HepG2 (cell line): Measurements from ENCODE around the gene C1QTNF9. TPM values are rescaled to one million over a fixed set of nuclear protein-coding genes. Genes with fewer than 3 reads are reported as not detected.

ENCODE experiments used
- ATAC-seq: fragments of 200-7000 bp; cut with Tn5 transposase; 3 replicates; pipeline ENCODE4 v1.9.1; 2020; ENCODE audit warnings: mild to moderate bottlenecking, moderate library complexity
- BruUV-seq: library from RNA; stranded (reverse); fragments of 400-500 nt; replicated peaks from 2 replicates; lab custom pipeline; 2021; lab: Mats Ljungman, UMichigan
- CTCF ChIA-PET: fragments of 300-600 bp; formaldehyde crosslinking; extraction: SDS; loops from one replicate; lab custom pipeline; 2021; ENCODE audit warnings: low total read pairs, inconsistent platforms, low intra/inter-chr PET ratio; lab: Yijun Ruan, JAX
- POLR2A ChIA-PET: fragments of 350-600 bp; sonication (Branson Sonifier 250); formaldehyde crosslinking; loops from one replicate; lab custom pipeline; 2020; ENCODE audit warnings: antibody characterized with exemption, inconsistent platforms; lab: Yijun Ruan, JAX
- DNase-seq: peaks from one replicate; pipeline ENCODE4 v3.0.0-alpha.2; 2015; ENCODE audit warnings: low spot score
- FAIRE-seq: peaks from 3 replicates; lab custom pipeline; 2011; peaks lifted over from hg19 to GRCh38; lab: Jason Lieb, UNC
- H2AFZ ChIP-seq: one replicate; pipeline ENCODE4 v1.6.1; 2011; ENCODE audit warnings: low read length, inconsistent platforms
- H3K27ac ChIP-seq: fragments of 300-600 bp; 3 replicates; pipeline ENCODE4 v1.8.0; 2011; ENCODE audit warnings: mixed run types, mild to moderate bottlenecking, mixed read lengths, low read length, inconsistent platforms; ENCODE audit not compliant: insufficient read depth; ENCODE audit errors: extremely low read length
- H3K27me3 ChIP-seq, 2 experiments: fragments of 200-600 bp in 1 of 2; 2 replicates in 1 of 2; 3 replicates in 1 of 2; pipeline versions ENCODE4 v1.6.0 to v1.8.0; 2011; ENCODE audit warnings: low read length in 2 of 2, mild to moderate bottlenecking in 2 of 2, moderate library complexity in 2 of 2, inconsistent platforms in 1 of 2; ENCODE audit not compliant: insufficient read depth in 2 of 2, control insufficient read depth in 1 of 2
- H3K36me3 ChIP-seq, 2 experiments: fragments of 200-600 bp in 1 of 2; replicated peaks in 1 of 2; 2 replicates in 1 of 2; 3 replicates in 1 of 2; pipeline versions ENCODE4 v1.5.1 to v1.8.0; 2011; ENCODE audit warnings: low read length in 2 of 2, inconsistent platforms in 1 of 2; ENCODE audit not compliant: insufficient read depth in 2 of 2, control insufficient read depth in 1 of 2
- H3K4me1 ChIP-seq: 2 replicates; pipeline ENCODE4 v1.5.1; 2012; ENCODE audit warnings: low read length, inconsistent platforms; ENCODE audit not compliant: insufficient read depth
- H3K4me2 ChIP-seq: 2 replicates; pipeline ENCODE4 v1.6.0; 2011; ENCODE audit warnings: low read depth, low read length, inconsistent platforms
- H3K4me3 ChIP-seq, 3 experiments: fragments of 200-600 bp in 1 of 3; sonication (generic), shearing (Covaris generic) in 1 of 3; replicated peaks in 1 of 3; 2 replicates each; pipeline ENCODE4 v1.5.1; 2011 to 2016; ENCODE audit warnings: low read length in 3 of 3, inconsistent platforms in 2 of 3, low read depth in 2 of 3, mild to moderate bottlenecking in 2 of 3, control low read depth in 1 of 3, mixed read lengths in 1 of 3; ENCODE audit not compliant: insufficient read depth in 1 of 3
- H3K79me2 ChIP-seq: one replicate; pipeline ENCODE4 v1.6.1; 2011; ENCODE audit warnings: low read length, inconsistent platforms; ENCODE audit not compliant: insufficient read depth
- H3K9ac ChIP-seq: 2 replicates; pipeline ENCODE4 v1.6.0; 2011; ENCODE audit warnings: mild to moderate bottlenecking, low read depth, low read length, inconsistent platforms; ENCODE audit not compliant: insufficient read depth
- H3K9me3 ChIP-seq: 2 replicates; pipeline ENCODE4 v1.5.1; 2012; ENCODE audit warnings: mild to moderate bottlenecking, low read length
- H4K20me1 ChIP-seq: 2 replicates; pipeline ENCODE4 v1.6.0; 2011; ENCODE audit warnings: inconsistent platforms, mild to moderate bottlenecking, low read length, moderate library complexity; ENCODE audit not compliant: insufficient read depth
- DPF2 ChIP-seq: sonication (generic); formaldehyde crosslinking; IDR thresholded peaks from 2 replicates; pipeline ENCODE4 v1.4.0; 2020; ENCODE audit warnings: mild to moderate bottlenecking, low read depth, missing genetic modification reagents, borderline replicate concordance
- GATA4 ChIP-seq: sonication (generic); IDR thresholded peaks from 2 replicates; pipeline ENCODE4 v1.6.1; 2016; ENCODE audit warnings: antibody characterized with exemption, low read depth, borderline replicate concordance
- HNRNPL ChIP-seq: fragments of 200-400 bp; formaldehyde crosslinking; IDR thresholded peaks from 2 replicates; pipeline ENCODE4 v1.6.1; 2017; ENCODE audit warnings: mild to moderate bottlenecking, low read depth, low read length
- HOXA3 ChIP-seq: sonication (generic); formaldehyde crosslinking; IDR thresholded peaks from 2 replicates; pipeline ENCODE4 v1.5.0; 2020; ENCODE audit warnings: missing genetic modification reagents
- PCBP2 ChIP-seq: fragments of 200-400 bp; formaldehyde crosslinking; optimal IDR thresholded peaks from 2 replicates; pipeline ENCODE3; 2018; ENCODE audit warnings: low read length, low read depth; ENCODE audit not compliant: poor library complexity, severe bottlenecking
- ZBTB42 ChIP-seq: sonication (generic); formaldehyde crosslinking; IDR thresholded peaks from 2 replicates; pipeline ENCODE4 v1.5.0; 2020; ENCODE audit warnings: mild to moderate bottlenecking, missing genetic modification reagents
- ZKSCAN8 ChIP-seq: IDR thresholded peaks from 2 replicates; pipeline ENCODE4 v1.6.1; 2016; ENCODE audit warnings: borderline replicate concordance, missing genetic modification reagents, missing compliant biosample characterization
- ZNF264 ChIP-seq: sonication (generic); formaldehyde crosslinking; IDR thresholded peaks from 2 replicates; pipeline ENCODE4 v1.4.0; 2020; ENCODE audit warnings: missing genetic modification reagents
- ZNF558 ChIP-seq: sonication (generic); formaldehyde crosslinking; IDR thresholded peaks from 2 replicates; pipeline ENCODE4 v1.9.0; 2022; ENCODE audit warnings: mild to moderate bottlenecking, missing genetic modification reagents, borderline replicate concordance
- ZNF772 ChIP-seq: sonication (generic); formaldehyde crosslinking; IDR thresholded peaks from 2 replicates; pipeline ENCODE4 v1.5.0; 2020; ENCODE audit warnings: mild to moderate bottlenecking, missing genetic modification reagents
- WGBS: methylation state at CpG from one replicate; pipeline ENCODE4 v1.1.6; 2017; ENCODE audit warnings: low lambda C conversion rate; 5-methylcytosine and 5-hydroxymethylcytosine counted together
- in situ Hi-C: cut with HindIII; loops from 2 replicates; pipeline ENCODE4 v1.10.0; 2017; ENCODE audit warnings: low pct_unique_long_range_greater_than_20kb; ENCODE audit not compliant: extremely low pct_ligation_motif_present
- intact Hi-C: fragments of 100-400 bp; cut with micrococcal nuclease; formaldehyde crosslinking; loops from one replicate; pipeline ENCODE4 v1.10.0; 2022; ENCODE audit not compliant: unreplicated experiment
- polyA plus RNA-seq, 8 experiments: library from polyadenylated mRNA; depleted of rRNA in 3 of 8; stranded (reverse) in 7 of 8; unstranded in 1 of 8; fragments of >200 nt; fragmentation: Illumina TruSeq in 4 of 8; extraction: Trizol in 4 of 8; gene quantifications; 2 replicates each; pipeline versions ENCODE4 v1.2.1 to v1.2.3, GENCODE V29; 2011 to 2016; ENCODE audit warnings: low read depth in 4 of 8, missing spikeins in 1 of 8, mixed read lengths in 1 of 8; ENCODE audit not compliant: insufficient read depth in 1 of 8
- total RNA-seq, 5 experiments: library from RNA; depleted of rRNA; stranded (reverse); fragments of >200 nt; fragmentation: Illumina TruSeq; extraction: Trizol; gene quantifications; 2 replicates each; pipeline ENCODE4 v1.2.3, GENCODE V29; 2016; ENCODE audit warnings: low read depth in 1 of 5
- TF ChIP-seq, protein P1 (sequence below): sonication (generic); formaldehyde crosslinking; IDR thresholded peaks from 2 replicates; pipeline ENCODE4 v1.9.0; 2022; ENCODE audit warnings: low read depth, missing genetic modification reagents
- TF ChIP-seq, protein P2 (sequence below): sonication (generic); formaldehyde crosslinking; IDR thresholded peaks from 2 replicates; pipeline ENCODE4 v1.4.0; 2020; ENCODE audit warnings: missing genetic modification reagents, borderline replicate concordance
- TF ChIP-seq, protein P3 (sequence below): sonication (generic); formaldehyde crosslinking; IDR thresholded peaks from 2 replicates; pipeline ENCODE4 v1.5.0; 2020; ENCODE audit warnings: mild to moderate bottlenecking, missing genetic modification reagents
- TF ChIP-seq, protein P4 (sequence below): sonication (generic); formaldehyde crosslinking; IDR thresholded peaks from 2 replicates; pipeline ENCODE4 v1.5.0; 2020; ENCODE audit warnings: missing genetic modification reagents
- TF ChIP-seq, protein P5 (sequence below): fragments of 450-650 bp; IDR thresholded peaks from 2 replicates; pipeline ENCODE4 v1.6.1; 2016

The C1QTNF9 gene
- total and polyA plus RNA-seq, 2 of the 13 experiments (the other 11 are each of a cell fraction or from before 2014, with no cell fraction given) = not detected

DNA sequence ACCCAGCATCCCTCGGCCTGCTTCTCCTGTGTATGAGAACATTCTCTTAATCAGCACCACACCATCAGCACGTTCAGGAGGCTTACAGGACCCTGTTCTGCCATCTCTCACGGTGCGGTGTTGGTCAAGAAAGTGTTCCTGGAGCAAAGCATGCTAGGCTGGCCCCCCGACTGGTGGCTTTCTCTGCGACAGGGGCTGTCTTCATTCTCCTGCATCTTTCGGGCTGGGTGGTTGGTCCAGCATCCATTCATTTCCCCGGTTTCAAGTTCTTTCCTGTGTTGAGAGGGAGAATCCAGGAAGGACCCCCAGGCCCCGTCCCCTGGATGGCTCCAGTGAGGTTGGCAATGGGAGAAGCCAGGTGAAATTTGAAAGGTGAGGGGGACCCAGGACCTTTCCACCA, 55.8 kb downstream of the C1QTNF9 start:
- Histone ChIP-seq H3K9me3 (no peaks in the 10 kb centered on the region), H3K27me3 (peaks cover 0 to 3% of the 10 kb centered on the region in 2 experiments; a peak in 1 of 5 replicates), H3K4me3 (no peak overlapping the region), H3K79me2 (no peaks in the 10 kb centered on the region), H2AFZ (no peak overlapping the region), H3K9ac (no peak overlapping the region), H3K36me3 (no peaks in the 10 kb centered on the region), H3K4me2 (no peak overlapping the region), H4K20me1 (no peaks in the 10 kb centered on the region), H3K27ac (no peak overlapping the region), H3K4me1 (no peaks in the 10 kb centered on the region)
- in situ Hi-C loops (no loop called here), intact Hi-C loops (no loop called here)
- ChIA-PET CTCF (no interaction called here), POLR2A (no interaction called here)
- ATAC-seq (no peak), DNase-seq (no peak), FAIRE-seq (no peak)
- no TSS peak for BruUV-seq
- 43% methylated on average over 6 of the region's 9 CpGs for WGBS
- TF ChIP-seq ZNF772 (CRISPR knock-in tag) (no peak), ZKSCAN8 (no peak), ZNF264 (no peak), PCBP2 (no peak), GATA4 (no peak), HNRNPL (no peak), ZBTB42 (no peak), HOXA3 (CRISPR knock-in tag) (no peak), DPF2 (no peak), ZNF558 (CRISPR knock-in tag) (no peak)
- TF ChIP-seq, protein P1, sequence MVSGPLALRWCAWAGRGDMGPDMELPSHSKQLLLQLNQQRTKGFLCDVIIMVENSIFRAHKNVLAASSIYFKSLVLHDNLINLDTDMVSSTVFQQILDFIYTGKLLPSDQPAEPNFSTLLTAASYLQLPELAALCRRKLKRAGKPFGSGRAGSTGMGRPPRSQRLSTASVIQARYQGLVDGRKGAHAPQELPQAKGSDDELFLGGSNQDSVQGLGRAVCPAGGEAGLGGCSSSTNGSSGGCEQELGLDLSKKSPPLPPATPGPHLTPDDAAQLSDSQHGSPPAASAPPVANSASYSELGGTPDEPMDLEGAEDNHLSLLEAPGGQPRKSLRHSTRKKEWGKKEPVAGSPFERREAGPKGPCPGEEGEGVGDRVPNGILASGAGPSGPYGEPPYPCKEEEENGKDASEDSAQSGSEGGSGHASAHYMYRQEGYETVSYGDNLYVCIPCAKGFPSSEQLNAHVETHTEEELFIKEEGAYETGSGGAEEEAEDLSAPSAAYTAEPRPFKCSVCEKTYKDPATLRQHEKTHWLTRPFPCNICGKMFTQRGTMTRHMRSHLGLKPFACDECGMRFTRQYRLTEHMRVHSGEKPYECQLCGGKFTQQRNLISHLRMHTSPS (CRISPR knock-in tag) = no peak
- TF ChIP-seq, protein P2, sequence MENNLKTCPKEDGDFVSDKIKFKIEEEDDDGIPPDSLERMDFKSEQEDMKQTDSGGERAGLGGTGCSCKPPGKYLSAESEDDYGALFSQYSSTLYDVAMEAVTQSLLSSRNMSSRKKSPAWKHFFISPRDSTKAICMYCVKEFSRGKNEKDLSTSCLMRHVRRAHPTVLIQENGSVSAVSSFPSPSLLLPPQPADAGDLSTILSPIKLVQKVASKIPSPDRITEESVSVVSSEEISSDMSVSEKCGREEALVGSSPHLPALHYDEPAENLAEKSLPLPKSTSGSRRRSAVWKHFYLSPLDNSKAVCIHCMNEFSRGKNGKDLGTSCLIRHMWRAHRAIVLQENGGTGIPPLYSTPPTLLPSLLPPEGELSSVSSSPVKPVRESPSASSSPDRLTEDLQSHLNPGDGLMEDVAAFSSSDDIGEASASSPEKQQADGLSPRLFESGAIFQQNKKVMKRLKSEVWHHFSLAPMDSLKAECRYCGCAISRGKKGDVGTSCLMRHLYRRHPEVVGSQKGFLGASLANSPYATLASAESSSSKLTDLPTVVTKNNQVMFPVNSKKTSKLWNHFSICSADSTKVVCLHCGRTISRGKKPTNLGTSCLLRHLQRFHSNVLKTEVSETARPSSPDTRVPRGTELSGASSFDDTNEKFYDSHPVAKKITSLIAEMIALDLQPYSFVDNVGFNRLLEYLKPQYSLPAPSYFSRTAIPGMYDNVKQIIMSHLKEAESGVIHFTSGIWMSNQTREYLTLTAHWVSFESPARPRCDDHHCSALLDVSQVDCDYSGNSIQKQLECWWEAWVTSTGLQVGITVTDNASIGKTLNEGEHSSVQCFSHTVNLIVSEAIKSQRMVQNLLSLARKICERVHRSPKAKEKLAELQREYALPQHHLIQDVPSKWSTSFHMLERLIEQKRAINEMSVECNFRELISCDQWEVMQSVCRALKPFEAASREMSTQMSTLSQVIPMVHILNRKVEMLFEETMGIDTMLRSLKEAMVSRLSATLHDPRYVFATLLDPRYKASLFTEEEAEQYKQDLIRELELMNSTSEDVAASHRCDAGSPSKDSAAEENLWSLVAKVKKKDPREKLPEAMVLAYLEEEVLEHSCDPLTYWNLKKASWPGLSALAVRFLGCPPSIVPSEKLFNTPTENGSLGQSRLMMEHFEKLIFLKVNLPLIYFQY (CRISPR knock-in tag) = no peak
- TF ChIP-seq, protein P3, sequence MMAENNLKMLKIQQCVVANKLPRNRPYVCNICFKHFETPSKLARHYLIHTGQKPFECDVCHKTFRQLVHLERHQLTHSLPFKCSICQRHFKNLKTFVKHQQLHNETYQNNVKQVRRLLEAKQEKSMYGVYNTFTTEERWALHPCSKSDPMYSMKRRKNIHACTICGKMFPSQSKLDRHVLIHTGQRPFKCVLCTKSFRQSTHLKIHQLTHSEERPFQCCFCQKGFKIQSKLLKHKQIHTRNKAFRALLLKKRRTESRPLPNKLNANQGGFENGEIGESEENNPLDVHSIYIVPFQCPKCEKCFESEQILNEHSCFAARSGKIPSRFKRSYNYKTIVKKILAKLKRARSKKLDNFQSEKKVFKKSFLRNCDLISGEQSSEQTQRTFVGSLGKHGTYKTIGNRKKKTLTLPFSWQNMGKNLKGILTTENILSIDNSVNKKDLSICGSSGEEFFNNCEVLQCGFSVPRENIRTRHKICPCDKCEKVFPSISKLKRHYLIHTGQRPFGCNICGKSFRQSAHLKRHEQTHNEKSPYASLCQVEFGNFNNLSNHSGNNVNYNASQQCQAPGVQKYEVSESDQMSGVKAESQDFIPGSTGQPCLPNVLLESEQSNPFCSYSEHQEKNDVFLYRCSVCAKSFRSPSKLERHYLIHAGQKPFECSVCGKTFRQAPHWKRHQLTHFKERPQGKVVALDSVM (CRISPR knock-in tag) = no peak
- TF ChIP-seq, protein P4, sequence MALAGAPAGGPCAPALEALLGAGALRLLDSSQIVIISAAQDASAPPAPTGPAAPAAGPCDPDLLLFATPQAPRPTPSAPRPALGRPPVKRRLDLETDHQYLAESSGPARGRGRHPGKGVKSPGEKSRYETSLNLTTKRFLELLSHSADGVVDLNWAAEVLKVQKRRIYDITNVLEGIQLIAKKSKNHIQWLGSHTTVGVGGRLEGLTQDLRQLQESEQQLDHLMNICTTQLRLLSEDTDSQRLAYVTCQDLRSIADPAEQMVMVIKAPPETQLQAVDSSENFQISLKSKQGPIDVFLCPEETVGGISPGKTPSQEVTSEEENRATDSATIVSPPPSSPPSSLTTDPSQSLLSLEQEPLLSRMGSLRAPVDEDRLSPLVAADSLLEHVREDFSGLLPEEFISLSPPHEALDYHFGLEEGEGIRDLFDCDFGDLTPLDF (CRISPR knock-in tag) = no peak
- TF ChIP-seq, protein P5, sequence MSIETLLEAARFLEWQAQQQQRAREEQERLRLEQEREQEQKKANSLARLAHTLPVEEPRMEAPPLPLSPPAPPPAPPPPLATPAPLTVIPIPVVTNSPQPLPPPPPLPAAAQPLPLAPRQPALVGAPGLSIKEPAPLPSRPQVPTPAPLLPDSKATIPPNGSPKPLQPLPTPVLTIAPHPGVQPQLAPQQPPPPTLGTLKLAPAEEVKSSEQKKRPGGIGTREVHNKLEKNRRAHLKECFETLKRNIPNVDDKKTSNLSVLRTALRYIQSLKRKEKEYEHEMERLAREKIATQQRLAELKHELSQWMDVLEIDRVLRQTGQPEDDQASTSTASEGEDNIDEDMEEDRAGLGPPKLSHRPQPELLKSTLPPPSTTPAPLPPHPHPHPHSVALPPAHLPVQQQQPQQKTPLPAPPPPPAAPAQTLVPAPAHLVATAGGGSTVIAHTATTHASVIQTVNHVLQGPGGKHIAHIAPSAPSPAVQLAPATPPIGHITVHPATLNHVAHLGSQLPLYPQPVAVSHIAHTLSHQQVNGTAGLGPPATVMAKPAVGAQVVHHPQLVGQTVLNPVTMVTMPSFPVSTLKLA = no peak
